ENCODE results near the gene RAB44. TPM values are rescaled to one million over a fixed set of nuclear protein-coding genes. Genes with fewer than 3 reads are reported as not detected.

RAB44 gene
- polyA plus RNA-seq, 2 donors: 0.21 to 0.37 TPM

DNA sequence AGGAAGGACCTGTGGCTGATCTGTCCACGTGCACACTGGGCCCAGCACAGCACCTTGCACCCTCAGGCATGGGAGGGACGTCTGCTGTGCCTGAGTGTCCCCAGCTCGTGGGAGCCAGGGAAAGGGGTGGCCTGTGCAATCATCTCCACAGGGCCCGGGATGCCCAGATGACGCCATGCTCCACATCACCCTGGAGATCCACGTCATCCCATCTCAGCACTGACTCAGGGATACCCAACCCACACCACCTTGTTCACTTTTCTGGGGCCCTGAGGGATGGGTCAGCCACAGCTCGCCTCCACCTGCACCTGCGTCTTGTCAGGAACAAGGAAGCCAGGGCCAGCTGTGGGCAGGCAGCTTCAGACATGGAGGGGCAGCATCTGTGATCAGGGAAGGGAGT is 48.2 kb downstream of the RAB44 start:
- no peaks in the 10 kb centered on the region for H3K9me3 ChIP-seq (ENCODE audit: control insufficient read depth in 2 of 2, insufficient read depth in 1 of 2, low read depth in 1 of 2, low read length in 1 of 2)
- H3K27ac ChIP-seq (ENCODE audit: low read depth in 2 of 2, low read length in 1 of 2): no peak overlapping the region
- H3K4me1 ChIP-seq (ENCODE audit: control insufficient read depth in 2 of 2, insufficient read depth in 2 of 2, low read length in 1 of 2): peaks cover 0 to 32% of the 10 kb centered on the region in 2 donors
- no peak overlapping the region for H3K4me3 ChIP-seq (ENCODE audit: low read depth in 1 of 2, low read length in 2 of 2)
- 62 to 68% methylated on average over 8 of the region's 8 CpGs for WGBS, 2 donors
- H3K27me3 ChIP-seq (ENCODE audit: control insufficient read depth in 1 of 2, insufficient read depth in 2 of 2, low read length in 2 of 2): no peaks in the 10 kb centered on the region
- H3K36me3 ChIP-seq (ENCODE audit: control insufficient read depth in 2 of 2, insufficient read depth in 2 of 2, low read length in 1 of 2): no peaks in the 10 kb centered on the region

DNA sequence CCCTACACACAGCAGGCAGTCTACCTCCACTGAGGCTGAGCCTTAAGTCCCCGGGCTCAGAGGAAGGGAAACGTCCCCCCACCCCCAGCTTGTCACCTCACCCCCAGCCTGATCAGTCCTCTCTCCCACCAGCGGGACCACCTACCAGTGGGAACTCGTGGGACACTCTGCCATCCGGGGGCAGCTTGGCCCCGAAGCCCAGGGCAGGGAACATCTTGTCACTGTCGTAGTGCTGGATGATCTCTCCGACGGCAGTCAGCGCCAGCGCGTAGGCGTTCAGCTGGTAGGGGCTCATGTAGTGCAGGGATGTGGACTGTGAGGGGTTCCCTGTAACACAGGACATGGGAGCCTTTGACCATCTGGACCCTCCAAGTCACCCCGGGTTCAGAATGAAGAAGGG is 48.6 kb downstream of the RAB44 start:
- H3K9me3 ChIP-seq (ENCODE audit: control insufficient read depth in 2 of 2, insufficient read depth in 1 of 2, low read depth in 1 of 2, low read length in 1 of 2): no peaks in the 10 kb centered on the region
- no peak overlapping the region for H3K27ac ChIP-seq (ENCODE audit: low read depth in 2 of 2, low read length in 1 of 2)
- 81 to 85% methylated on average over 14 of the region's 14 CpGs for WGBS, 2 donors
- no peaks in the 10 kb centered on the region for H3K36me3 ChIP-seq (ENCODE audit: control insufficient read depth in 2 of 2, insufficient read depth in 2 of 2, low read length in 1 of 2)
- no peaks in the 10 kb centered on the region for H3K27me3 ChIP-seq (ENCODE audit: control insufficient read depth in 1 of 2, insufficient read depth in 2 of 2, low read length in 2 of 2)
- H3K4me1 ChIP-seq (ENCODE audit: control insufficient read depth in 2 of 2, insufficient read depth in 2 of 2, low read length in 1 of 2): peaks cover 0 to 36% of the 10 kb centered on the region in 2 donors
- no peak overlapping the region for H3K4me3 ChIP-seq (ENCODE audit: low read depth in 1 of 2, low read length in 2 of 2)

DNA sequence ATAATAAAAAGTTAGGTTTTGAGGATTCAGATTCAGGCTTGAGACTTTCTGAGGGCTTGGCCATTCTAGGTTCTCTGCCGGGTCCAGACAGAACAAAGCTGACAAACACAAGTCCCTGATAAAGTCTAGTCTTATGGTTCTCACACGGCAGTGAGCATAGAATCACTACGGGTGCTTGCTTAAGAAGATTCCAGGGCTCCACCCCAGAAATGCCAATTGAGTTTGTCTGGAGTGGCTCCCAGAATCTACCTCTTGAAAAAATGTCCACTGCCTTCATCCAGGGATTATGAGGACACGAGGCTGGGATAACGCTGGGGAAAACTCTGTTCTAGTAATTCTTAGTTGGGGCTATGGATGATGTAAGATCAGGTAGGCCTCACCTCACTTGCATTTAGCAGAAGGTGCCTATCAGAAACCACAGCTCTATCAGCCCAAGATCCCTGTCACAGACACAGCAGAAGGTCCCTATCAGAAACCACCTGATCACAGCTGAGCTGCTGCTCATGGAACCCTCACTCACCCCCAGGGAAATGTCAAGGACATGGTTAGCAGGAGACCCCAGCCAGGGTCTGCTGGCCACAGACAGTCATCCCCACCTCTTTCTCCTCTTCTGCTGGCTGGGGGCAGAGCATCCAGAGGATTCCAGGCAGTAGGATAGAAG is 52.3 kb downstream of the RAB44 start:
- WGBS, 2 donors: 62 to 77% methylated on average over 5 of the region's 5 CpGs
- Histone ChIP-seq H3K27ac (ENCODE audit: low read depth in 2 of 2, low read length in 1 of 2) (peak overlapping the region; percentile 32 to 36), H3K4me3 (ENCODE audit: low read depth in 1 of 2, low read length in 2 of 2) (no peak overlapping the region), H3K4me1 (ENCODE audit: control insufficient read depth in 2 of 2, insufficient read depth in 2 of 2, low read length in 1 of 2) (peaks cover 0 to 33% of the 10 kb centered on the region in 2 donors), H3K9me3 (ENCODE audit: control insufficient read depth in 2 of 2, insufficient read depth in 1 of 2, low read depth in 1 of 2, low read length in 1 of 2) (no peaks in the 10 kb centered on the region), H3K27me3 (ENCODE audit: control insufficient read depth in 1 of 2, insufficient read depth in 2 of 2, low read length in 2 of 2) (no peaks in the 10 kb centered on the region), H3K36me3 (ENCODE audit: control insufficient read depth in 2 of 2, insufficient read depth in 2 of 2, low read length in 1 of 2) (no peaks in the 10 kb centered on the region)

DNA sequence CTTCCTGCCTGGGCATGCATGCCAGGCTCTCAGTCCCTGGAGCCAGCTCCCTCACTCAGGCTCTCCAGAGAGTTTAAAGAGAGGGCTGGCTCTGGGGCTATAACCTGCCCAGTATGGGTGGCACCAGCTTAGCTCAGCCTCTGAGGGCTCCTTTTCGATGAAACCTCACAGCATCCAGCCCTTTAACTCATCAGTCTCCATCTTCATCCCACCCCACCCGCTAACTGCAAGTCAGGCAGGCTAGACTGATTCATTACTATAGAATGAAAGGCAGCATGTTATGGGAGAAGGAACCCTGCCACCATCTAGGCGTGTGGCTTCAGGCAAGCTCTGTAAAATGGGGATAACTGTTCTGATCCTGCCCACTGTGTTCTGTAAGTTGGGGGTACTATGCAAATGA is 53.5 kb downstream of the RAB44 start:
- Histone ChIP-seq H3K4me3 (ENCODE audit: low read depth in 1 of 2, low read length in 2 of 2) (no peak overlapping the region), H3K27me3 (ENCODE audit: control insufficient read depth in 1 of 2, insufficient read depth in 2 of 2, low read length in 2 of 2) (no peaks in the 10 kb centered on the region), H3K9me3 (ENCODE audit: control insufficient read depth in 2 of 2, insufficient read depth in 1 of 2, low read depth in 1 of 2, low read length in 1 of 2) (no peaks in the 10 kb centered on the region), H3K4me1 (ENCODE audit: control insufficient read depth in 2 of 2, insufficient read depth in 2 of 2, low read length in 1 of 2) (peaks cover 2 to 31% of the 10 kb centered on the region in 2 donors), H3K27ac (ENCODE audit: low read depth in 2 of 2, low read length in 1 of 2) (peak overlapping the region; percentile 48 to 57), H3K36me3 (ENCODE audit: control insufficient read depth in 2 of 2, insufficient read depth in 2 of 2, low read length in 1 of 2) (no peaks in the 10 kb centered on the region)
- WGBS, 2 donors: 64 to 81% methylated on average over 3 of the region's 3 CpGs

DNA sequence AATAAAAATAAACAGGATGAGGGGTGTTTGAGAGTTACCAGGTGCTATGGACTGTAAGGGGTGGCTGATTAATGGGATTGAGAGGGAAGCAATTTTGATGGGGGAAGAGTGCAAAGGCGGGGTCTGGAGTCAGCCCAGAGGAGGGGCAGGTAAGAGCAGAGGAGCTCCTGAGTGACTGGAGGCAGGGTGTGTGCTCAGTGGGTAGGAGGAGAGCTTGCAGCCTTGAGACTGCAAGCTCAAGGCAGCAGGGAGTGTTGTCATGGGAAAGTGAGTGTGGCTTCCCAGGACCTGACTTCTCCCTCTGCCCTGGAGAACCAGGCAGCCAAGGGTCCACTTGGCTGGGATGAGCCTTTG is 54.2 kb downstream of the RAB44 start:
- 11 to 19% methylated on average over 1 of the region's 1 CpG for WGBS, 2 donors
- Histone ChIP-seq H3K27ac (ENCODE audit: low read depth in 2 of 2, low read length in 1 of 2) (peak overlapping the region; percentile 75 to 95), H3K9me3 (ENCODE audit: control insufficient read depth in 2 of 2, insufficient read depth in 1 of 2, low read depth in 1 of 2, low read length in 1 of 2) (no peaks in the 10 kb centered on the region)

DNA sequence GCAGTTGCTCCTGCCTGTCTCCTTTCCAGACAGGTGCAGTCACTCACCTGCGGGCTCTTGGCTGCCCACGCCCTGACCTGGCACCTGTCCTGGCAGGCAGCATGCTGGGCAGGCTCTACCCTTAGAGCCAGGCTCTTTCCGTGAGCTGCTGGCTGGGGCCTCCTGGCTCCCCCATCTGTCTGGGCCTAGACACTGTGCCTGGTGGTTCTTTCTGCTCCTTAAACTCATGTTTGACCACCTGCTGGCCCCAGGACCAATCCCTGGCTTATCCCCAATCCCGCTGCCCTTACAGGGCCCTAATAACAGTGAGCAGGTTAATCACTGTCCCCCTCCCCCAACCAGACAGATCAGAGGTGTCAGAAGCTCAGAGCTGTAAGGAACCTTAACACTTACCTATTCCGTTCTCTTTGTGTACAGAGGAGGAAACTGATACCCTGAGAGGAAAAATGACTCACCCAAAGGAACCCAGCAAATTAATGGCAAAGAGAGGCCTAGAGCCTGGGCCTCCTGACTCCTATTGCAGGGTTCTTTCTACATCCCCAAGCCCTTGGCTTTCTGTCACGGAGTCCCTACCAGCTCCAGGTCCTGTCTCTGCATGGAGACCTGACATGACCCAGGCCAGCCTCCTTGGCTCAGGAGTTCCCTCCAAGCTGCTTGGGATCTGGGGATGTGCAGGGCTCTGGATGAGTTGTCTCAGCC is 54.7 kb downstream of the RAB44 start:
- Histone ChIP-seq H3K9me3 (ENCODE audit: control insufficient read depth in 2 of 2, insufficient read depth in 1 of 2, low read depth in 1 of 2, low read length in 1 of 2) (no peaks in the 10 kb centered on the region), H3K27ac (ENCODE audit: low read depth in 2 of 2, low read length in 1 of 2) (peak overlapping the region; percentile 75 to 95), H3K27me3 (ENCODE audit: control insufficient read depth in 1 of 2, insufficient read depth in 2 of 2, low read length in 2 of 2) (no peaks in the 10 kb centered on the region), H3K4me1 (ENCODE audit: control insufficient read depth in 2 of 2, insufficient read depth in 2 of 2, low read length in 1 of 2) (peaks cover 3 to 40% of the 10 kb centered on the region in 2 donors), H3K4me3 (ENCODE audit: low read depth in 1 of 2, low read length in 2 of 2) (no peak overlapping the region), H3K36me3 (ENCODE audit: control insufficient read depth in 2 of 2, insufficient read depth in 2 of 2, low read length in 1 of 2) (no peaks in the 10 kb centered on the region)
- 57 to 59% methylated on average over 6 of the region's 6 CpGs for WGBS, 2 donors

More for the DNA sequence above, 54.2 kb downstream of the RAB44 start:
- Histone ChIP-seq H3K4me3 (ENCODE audit: low read depth in 1 of 2, low read length in 2 of 2) (no peak overlapping the region), H3K27me3 (ENCODE audit: control insufficient read depth in 1 of 2, insufficient read depth in 2 of 2, low read length in 2 of 2) (no peaks in the 10 kb centered on the region), H3K4me1 (ENCODE audit: control insufficient read depth in 2 of 2, insufficient read depth in 2 of 2, low read length in 1 of 2) (peaks cover 3 to 38% of the 10 kb centered on the region in 2 donors), H3K36me3 (ENCODE audit: control insufficient read depth in 2 of 2, insufficient read depth in 2 of 2, low read length in 1 of 2) (no peaks in the 10 kb centered on the region)

DNA sequence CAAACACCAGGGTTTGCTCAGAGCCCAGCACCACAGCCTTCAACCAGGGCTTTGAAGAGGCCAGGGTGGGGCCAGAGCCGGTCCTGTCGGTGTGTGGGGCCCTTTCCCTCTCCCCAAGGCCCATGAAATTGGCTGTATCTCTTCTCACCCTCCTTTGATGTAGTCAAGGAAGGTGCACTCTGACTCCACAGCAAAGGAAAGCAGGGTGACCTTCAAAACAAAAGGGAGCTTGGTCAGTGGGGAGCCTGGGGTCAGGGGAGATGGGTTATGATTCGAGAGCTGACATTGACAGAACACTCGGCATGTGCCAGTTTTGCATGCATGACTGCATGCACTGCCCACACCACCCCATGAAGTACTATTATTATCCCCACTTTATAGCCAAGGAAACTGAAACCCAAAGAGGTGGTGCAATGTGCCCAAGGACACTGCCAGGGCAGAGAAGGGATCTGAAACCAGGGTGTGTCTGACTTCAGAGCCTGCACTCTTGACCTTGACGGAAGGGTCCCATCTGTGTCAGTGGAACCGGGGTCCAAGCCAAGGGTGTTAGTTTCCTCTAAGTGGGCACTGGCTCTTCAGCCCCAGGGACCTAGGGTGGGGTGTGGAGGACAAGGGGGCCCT is 55.4 kb downstream of the RAB44 start:
- Histone ChIP-seq H3K4me3 (ENCODE audit: low read depth in 1 of 2, low read length in 2 of 2) (no peak overlapping the region), H3K9me3 (ENCODE audit: control insufficient read depth in 2 of 2, insufficient read depth in 1 of 2, low read depth in 1 of 2, low read length in 1 of 2) (no peaks in the 10 kb centered on the region), H3K4me1 (ENCODE audit: control insufficient read depth in 2 of 2, insufficient read depth in 2 of 2, low read length in 1 of 2) (peaks cover 3 to 40% of the 10 kb centered on the region in 2 donors), H3K27ac (ENCODE audit: low read depth in 2 of 2, low read length in 1 of 2) (peak overlapping the region; percentile 75 to 95), H3K27me3 (ENCODE audit: control insufficient read depth in 1 of 2, insufficient read depth in 2 of 2, low read length in 2 of 2) (no peaks in the 10 kb centered on the region), H3K36me3 (ENCODE audit: control insufficient read depth in 2 of 2, insufficient read depth in 2 of 2, low read length in 1 of 2) (no peaks in the 10 kb centered on the region)
- 48 to 55% methylated on average over 6 of the region's 6 CpGs for WGBS, 2 donors

DNA sequence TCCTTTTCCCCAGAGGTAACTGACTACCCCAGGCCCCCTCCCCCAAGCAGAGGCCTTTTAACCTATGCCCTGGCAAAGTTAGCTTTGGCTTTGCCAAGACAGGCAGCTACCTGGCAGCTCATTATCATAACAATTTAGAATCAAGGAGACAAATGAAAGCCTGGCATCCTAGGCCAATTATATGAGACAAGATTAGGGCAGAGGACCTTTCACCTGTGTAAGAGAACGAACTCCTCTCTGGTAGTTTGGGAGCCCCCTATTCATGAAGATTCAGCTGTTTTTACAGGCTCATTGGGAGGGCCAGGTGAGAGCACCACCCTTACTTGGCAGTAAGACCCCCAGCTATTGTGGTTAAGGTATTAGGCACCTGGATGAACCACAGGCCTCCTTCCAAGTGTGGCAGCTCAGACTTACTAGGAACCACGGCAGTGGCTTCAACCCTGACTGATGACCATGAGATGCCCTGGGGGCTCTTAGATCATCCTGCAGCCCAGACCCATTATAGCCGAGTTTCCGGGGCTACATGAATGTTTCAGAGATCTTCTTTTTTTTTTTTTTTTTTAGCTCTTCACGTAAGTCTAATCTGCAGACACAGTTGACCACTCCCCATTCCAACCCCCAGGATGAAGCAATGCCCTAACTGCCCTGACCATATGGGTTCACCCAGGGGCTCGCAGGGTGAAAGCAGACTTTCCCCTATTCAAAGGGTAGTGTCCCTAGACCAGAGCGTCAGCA is 56.2 kb downstream of the RAB44 start:
- no peaks in the 10 kb centered on the region for H3K36me3 ChIP-seq (ENCODE audit: control insufficient read depth in 2 of 2, insufficient read depth in 2 of 2, low read length in 1 of 2)
- H3K9me3 ChIP-seq (ENCODE audit: control insufficient read depth in 2 of 2, insufficient read depth in 1 of 2, low read depth in 1 of 2, low read length in 1 of 2): no peaks in the 10 kb centered on the region
- H3K27me3 ChIP-seq (ENCODE audit: control insufficient read depth in 1 of 2, insufficient read depth in 2 of 2, low read length in 2 of 2): no peaks in the 10 kb centered on the region
- H3K4me1 ChIP-seq (ENCODE audit: control insufficient read depth in 2 of 2, insufficient read depth in 2 of 2, low read length in 1 of 2): peaks cover 3 to 40% of the 10 kb centered on the region in 2 donors
- H3K4me3 ChIP-seq (ENCODE audit: low read depth in 1 of 2, low read length in 2 of 2): no peak overlapping the region
- 73 to 80% methylated on average over 7 of the region's 7 CpGs for WGBS, 2 donors
- peak overlapping the region; percentile 75 to 95 for H3K27ac ChIP-seq (ENCODE audit: low read depth in 2 of 2, low read length in 1 of 2)

DNA sequence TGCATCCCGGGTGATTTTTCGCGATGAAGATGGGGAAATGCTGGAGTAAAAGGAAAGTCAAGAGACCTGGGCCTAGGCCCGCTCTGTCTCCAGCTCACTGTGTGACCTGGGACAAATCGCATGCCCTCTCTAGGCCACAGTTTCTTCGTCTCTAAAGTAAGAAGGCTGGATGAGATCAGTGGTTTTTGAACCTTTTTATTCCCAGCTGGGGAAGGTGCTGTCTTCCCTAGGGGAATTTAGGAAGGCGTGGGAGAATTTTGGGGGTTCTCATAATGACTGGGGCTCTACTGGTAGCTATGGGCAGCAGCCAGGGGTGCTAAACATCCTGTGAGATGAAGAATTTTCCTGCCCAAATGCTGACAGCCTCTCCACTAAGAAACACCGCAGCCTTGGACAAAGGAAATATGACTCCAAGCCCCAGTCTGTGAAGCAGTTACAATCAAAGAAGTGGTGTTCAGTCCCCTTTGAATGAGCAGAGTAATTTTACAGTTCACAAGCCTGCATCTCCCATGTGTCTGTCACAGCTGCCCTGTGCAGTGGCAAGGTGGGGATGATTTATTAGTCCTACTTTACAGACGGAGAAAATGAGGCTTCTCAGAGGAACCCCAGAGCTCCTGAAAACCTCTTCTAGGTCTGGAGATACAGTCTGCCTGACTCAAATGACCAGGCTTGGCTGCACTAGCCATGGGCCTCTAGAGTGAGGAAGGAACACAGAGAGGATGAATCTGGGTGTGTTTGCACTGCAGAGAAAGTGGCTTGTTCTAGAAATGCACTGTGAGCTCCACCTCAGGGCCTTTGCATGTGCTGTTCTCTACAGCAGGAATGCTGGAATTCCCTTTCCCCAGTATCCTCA is 57.2 kb downstream of the RAB44 start:
- H3K27me3 ChIP-seq (ENCODE audit: control insufficient read depth in 1 of 2, insufficient read depth in 2 of 2, low read length in 2 of 2): no peaks in the 10 kb centered on the region
- H3K27ac ChIP-seq (ENCODE audit: low read depth in 2 of 2, low read length in 1 of 2): peak overlapping the region; percentile 72 to 85
- H3K9me3 ChIP-seq (ENCODE audit: control insufficient read depth in 2 of 2, insufficient read depth in 1 of 2, low read depth in 1 of 2, low read length in 1 of 2): no peaks in the 10 kb centered on the region
- no peaks in the 10 kb centered on the region for H3K36me3 ChIP-seq (ENCODE audit: control insufficient read depth in 2 of 2, insufficient read depth in 2 of 2, low read length in 1 of 2)
- H3K4me3 ChIP-seq (ENCODE audit: low read depth in 1 of 2, low read length in 2 of 2): no peak overlapping the region
- H3K4me1 ChIP-seq (ENCODE audit: control insufficient read depth in 2 of 2, insufficient read depth in 2 of 2, low read length in 1 of 2): peaks cover 3 to 40% of the 10 kb centered on the region in 2 donors
- 90 to 92% methylated on average over 9 of the region's 9 CpGs for WGBS, 2 donors
